K562 (cell line): Measurements from ENCODE around the gene ARAF. TPM values are rescaled to one million over a fixed set of nuclear protein-coding genes. Genes with fewer than 3 reads are reported as not detected.
A peak's percentile ranks its signal among the peaks of the same experiment; 100 is the strongest.

Experiments used
- CEBPG ChIP-seq, 3 experiments: fragments of 200-800 bp in 1 of 3; sonication (Bioruptor generic) in 1 of 3; sonication (generic) in 1 of 3; formaldehyde crosslinking in 1 of 3; IDR thresholded peaks in 2 of 3; conservative IDR thresholded peaks in 1 of 3; 2 replicates each; pipeline versions ENCODE4 v1.6.1 to v1.8.0; 2016 to 2022; ENCODE audit warnings: missing compliant biosample characterization in 2 of 3, missing genetic modification characterization in 2 of 3, mild to moderate bottlenecking in 1 of 3, missing genetic modification reagents in 1 of 3
- FOXM1 ChIP-seq, 2 experiments: fragments of 450-650 bp in 1 of 2; sonication (generic) in 1 of 2; formaldehyde crosslinking in 1 of 2; IDR thresholded peaks; 2 replicates each; pipeline versions ENCODE4 v1.6.1 to v1.9.0; 2017 to 2022; ENCODE audit warnings: low read depth in 2 of 2, mild to moderate bottlenecking in 2 of 2, missing genetic modification reagents in 1 of 2, moderate library complexity in 1 of 2
- GTF2A2 ChIP-seq: IDR thresholded peaks from 2 replicates; pipeline ENCODE4 v1.6.1; 2016; ENCODE audit warnings: mild to moderate bottlenecking, missing genetic modification characterization, missing compliant biosample characterization
- MCM7 ChIP-seq, 2 experiments: fragments of 450-650 bp; IDR thresholded peaks; 2 replicates each; pipeline ENCODE4 v1.6.1; 2016 to 2018
- MED1 ChIP-seq: sonication (generic); formaldehyde crosslinking; IDR thresholded peaks from 2 replicates; pipeline ENCODE4 v1.8.1; 2023; ENCODE audit warnings: missing genetic modification reagents, borderline replicate concordance
- MTA2 ChIP-seq: fragments of 450-650 bp; IDR thresholded peaks from 2 replicates; pipeline ENCODE4 v1.6.1; 2016; ENCODE audit warnings: low read depth
- PTTG1 ChIP-seq: fragments of 450-650 bp; IDR thresholded peaks from 2 replicates; pipeline ENCODE4 v1.6.1; 2016; ENCODE audit warnings: low read depth, mild to moderate bottlenecking, missing genetic modification characterization, missing compliant biosample characterization
- RB1 ChIP-seq: fragments of 450-650 bp; IDR thresholded peaks from 2 replicates; pipeline ENCODE4 v1.6.1; 2017; ENCODE audit warnings: low read depth, mild to moderate bottlenecking
- RBBP5 ChIP-seq: fragments of 200-600 bp; sonication (generic); IDR thresholded peaks from 2 replicates; pipeline ENCODE4 v1.6.1; 2012; ENCODE audit warnings: borderline replicate concordance, mild to moderate bottlenecking, low read length, control low read depth, inconsistent platforms; ENCODE audit not compliant: insufficient read depth, poor library complexity, severe bottlenecking
- RBM15 ChIP-seq: fragments of 200-400 bp; formaldehyde crosslinking; IDR thresholded peaks from 2 replicates; pipeline ENCODE4 v1.6.1; 2018; ENCODE audit warnings: mild to moderate bottlenecking, low read length, moderate library complexity; ENCODE audit not compliant: insufficient read depth
- TAF9B ChIP-seq: fragments of 450-650 bp; IDR thresholded peaks from 2 replicates; pipeline ENCODE4 v1.6.1; 2018; ENCODE audit warnings: mild to moderate bottlenecking; ENCODE audit not compliant: partially characterized antibody
- ZNF165 ChIP-seq: fragments of 250-450 bp; sonication (Bioruptor Pico); IDR thresholded peaks from 2 replicates; pipeline ENCODE4 v1.4.0; 2020; ENCODE audit warnings: borderline replicate concordance
- ZNF609 ChIP-seq: sonication (generic); formaldehyde crosslinking; IDR thresholded peaks from 2 replicates; pipeline ENCODE4 v1.8.1; 2023; ENCODE audit warnings: missing genetic modification reagents, mild to moderate bottlenecking, borderline replicate concordance
- polyA plus RNA-seq, 8 experiments: library from polyadenylated mRNA; depleted of rRNA in 4 of 8; stranded (reverse) in 5 of 8; unstranded in 3 of 8; fragments of >200 nt; fragmentation: Nextera tagmentation in 2 of 8; fragmentation: Illumina TruSeq in 1 of 8; extraction: Ambion mirVana in 2 of 8; extraction: Trizol in 1 of 8; gene quantifications; 2 replicates each; pipeline versions ENCODE4 v1.2.1 to v1.2.3, GENCODE V29; 2011 to 2014; ENCODE audit warnings: inconsistent platforms in 1 of 8, missing spikeins in 1 of 8
- total RNA-seq, 7 experiments: library from RNA; depleted of rRNA in 6 of 7; stranded (reverse); fragments of >200 nt in 6 of 7; fragmentation: Illumina TruSeq in 2 of 7; extraction: Trizol in 2 of 7; gene quantifications; 2 replicates each; pipeline versions ENCODE4 v1.2.1 to v1.2.3, GENCODE V29; 2011 to 2021; ENCODE audit warnings: low replicate concordance in 1 of 7
- TF ChIP-seq, protein P1 (sequence below): fragments of 450-650 bp; IDR thresholded peaks from 2 replicates; pipeline ENCODE4 v1.6.1; 2016
- TF ChIP-seq, protein P2 (sequence below): sonication (generic); formaldehyde crosslinking; IDR thresholded peaks from 2 replicates; pipeline ENCODE4 v1.8.1; 2022; ENCODE audit warnings: missing genetic modification reagents
- TF ChIP-seq, protein P3 (sequence below): fragments of 450-650 bp; IDR thresholded peaks from 2 replicates; pipeline ENCODE4 v1.6.1; 2014; ENCODE audit warnings: low read depth, mild to moderate bottlenecking, moderate library complexity, borderline replicate concordance

Gene ARAF
- total and polyA plus RNA-seq, 9 of the 15 experiments (the other 6 are each of a cell fraction or from before 2014, with no cell fraction given), result 5.5 to 70.0 (median 29.4) TPM

GRCh38 chrX:47563801-47564315 lies 2.9 kb downstream of the ARAF start (continued):
- TF ChIP-seq MED1 (CRISPR knock-in tag) (no peak), PTTG1 (no peak), RB1 (no peak), RBM15 (no peak), RBBP5 (no peak), TAF9B (no peak), FOXM1 (IDR thresholded peaks at IDR 0.05; ENCODE audit: low read depth) (no peak), FOXM1 (CRISPR knock-in tag; IDR thresholded peaks at IDR 0.05; ENCODE audit: low read depth) (no peak), ZNF165 (CRISPR knock-in tag) (no peak), ZNF609 (CRISPR knock-in tag) (no peak), MCM7 (IDR thresholded peaks at IDR 0.05) (no peak), MTA2 (no peak), GTF2A2 (no peak), CEBPG (CRISPR knock-in tag; IDR thresholded peaks at IDR 0.05) (peak; percentile 92), CEBPG (tag; conservative IDR thresholded peaks at IDR 0.05 in 1 of 2, IDR thresholded peaks at IDR 0.05 in 1 of 2) (peak; percentile 32 to 96; a peak in 3 of 4 replicates)
- TF ChIP-seq, protein P1, sequence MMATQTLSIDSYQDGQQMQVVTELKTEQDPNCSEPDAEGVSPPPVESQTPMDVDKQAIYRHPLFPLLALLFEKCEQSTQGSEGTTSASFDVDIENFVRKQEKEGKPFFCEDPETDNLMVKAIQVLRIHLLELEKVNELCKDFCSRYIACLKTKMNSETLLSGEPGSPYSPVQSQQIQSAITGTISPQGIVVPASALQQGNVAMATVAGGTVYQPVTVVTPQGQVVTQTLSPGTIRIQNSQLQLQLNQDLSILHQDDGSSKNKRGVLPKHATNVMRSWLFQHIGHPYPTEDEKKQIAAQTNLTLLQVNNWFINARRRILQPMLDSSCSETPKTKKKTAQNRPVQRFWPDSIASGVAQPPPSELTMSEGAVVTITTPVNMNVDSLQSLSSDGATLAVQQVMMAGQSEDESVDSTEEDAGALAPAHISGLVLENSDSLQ, result 0 out of 2 replicates have a peak, but pooled peaks have one; percentile 27
- TF ChIP-seq, protein P2, sequence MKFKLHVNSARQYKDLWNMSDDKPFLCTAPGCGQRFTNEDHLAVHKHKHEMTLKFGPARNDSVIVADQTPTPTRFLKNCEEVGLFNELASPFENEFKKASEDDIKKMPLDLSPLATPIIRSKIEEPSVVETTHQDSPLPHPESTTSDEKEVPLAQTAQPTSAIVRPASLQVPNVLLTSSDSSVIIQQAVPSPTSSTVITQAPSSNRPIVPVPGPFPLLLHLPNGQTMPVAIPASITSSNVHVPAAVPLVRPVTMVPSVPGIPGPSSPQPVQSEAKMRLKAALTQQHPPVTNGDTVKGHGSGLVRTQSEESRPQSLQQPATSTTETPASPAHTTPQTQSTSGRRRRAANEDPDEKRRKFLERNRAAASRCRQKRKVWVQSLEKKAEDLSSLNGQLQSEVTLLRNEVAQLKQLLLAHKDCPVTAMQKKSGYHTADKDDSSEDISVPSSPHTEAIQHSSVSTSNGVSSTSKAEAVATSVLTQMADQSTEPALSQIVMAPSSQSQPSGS, result no peak
- TF ChIP-seq, protein P3, sequence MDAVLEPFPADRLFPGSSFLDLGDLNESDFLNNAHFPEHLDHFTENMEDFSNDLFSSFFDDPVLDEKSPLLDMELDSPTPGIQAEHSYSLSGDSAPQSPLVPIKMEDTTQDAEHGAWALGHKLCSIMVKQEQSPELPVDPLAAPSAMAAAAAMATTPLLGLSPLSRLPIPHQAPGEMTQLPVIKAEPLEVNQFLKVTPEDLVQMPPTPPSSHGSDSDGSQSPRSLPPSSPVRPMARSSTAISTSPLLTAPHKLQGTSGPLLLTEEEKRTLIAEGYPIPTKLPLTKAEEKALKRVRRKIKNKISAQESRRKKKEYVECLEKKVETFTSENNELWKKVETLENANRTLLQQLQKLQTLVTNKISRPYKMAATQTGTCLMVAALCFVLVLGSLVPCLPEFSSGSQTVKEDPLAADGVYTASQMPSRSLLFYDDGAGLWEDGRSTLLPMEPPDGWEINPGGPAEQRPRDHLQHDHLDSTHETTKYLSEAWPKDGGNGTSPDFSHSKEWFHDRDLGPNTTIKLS, result no peak
